Posterior cingulate gyrus (tissue), 11 donors: Measurements from ENCODE around the gene NBEA.
"Not testable (repeated sequence)": the region's sequence is repeated elsewhere in the genome, so short reads cannot be mapped to it uniquely, and the experiment has no call there.

Experiments
- DNase-seq, 10 donors: peaks; one replicate each; pipeline versions ENCODE4 v3.0.0 to v3.0.0-alpha.2; 2020 to 2021; ENCODE audit warnings: mixed read lengths in 3 of 10
- intact Hi-C: fragments of 100-400 bp; cut with DNase I; formaldehyde crosslinking; loops from one replicate; pipeline ENCODE4 v1.15.1; 2023

The NBEA gene

GRCh38 chr13:34943436-34944273 is 1.6 kb downstream of the NBEA start:
- DNase-seq: peak in 1 of 10 donors; percentile 29
- intact Hi-C loops: loop anchor here (10.0 kb wide), 1 partner anchor 211 kb away; no protein-coding TSS in a partner anchor

GRCh38 chr13:34944274-34944634 is 2.2 kb downstream of the NBEA start:
- intact Hi-C loops: loop anchor here (10.0 kb wide), 1 partner anchor 211 kb away; no protein-coding TSS in a partner anchor
- no peak for DNase-seq

DNA sequence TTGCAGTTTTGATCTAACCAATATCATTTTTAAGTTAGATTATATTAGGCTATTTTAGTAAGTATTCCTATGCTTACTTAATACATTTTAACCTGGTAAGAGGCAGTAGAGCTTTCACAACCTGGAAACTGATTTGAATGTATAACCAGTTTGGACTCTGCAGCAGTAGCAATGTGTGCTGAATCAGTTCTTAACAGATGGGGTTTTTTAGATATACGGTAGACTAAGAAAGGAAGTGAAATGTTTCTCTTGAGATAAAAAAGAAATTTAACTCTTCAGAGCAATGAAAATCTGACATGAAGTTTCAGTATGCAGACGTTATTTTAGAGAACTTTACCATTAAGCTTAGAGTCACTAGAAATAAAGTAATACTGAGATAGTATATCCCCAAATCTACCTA is 2.7 kb downstream of the NBEA start:
- intact Hi-C loops: loop anchor here (10.0 kb wide), 1 partner anchor 210 kb away; no protein-coding TSS in a partner anchor
- DNase-seq: no peak

- intact Hi-C loops: no loop called here
- DNase-seq: no peak
Observed at GRCh38 chr13:34951528-34951927, 9.5 kb downstream of the NBEA start.

- intact Hi-C loops: no loop called here
- no peak for DNase-seq
Observed at GRCh38 chr13:34959489-34959888, 17.4 kb downstream of the NBEA start.

DNA sequence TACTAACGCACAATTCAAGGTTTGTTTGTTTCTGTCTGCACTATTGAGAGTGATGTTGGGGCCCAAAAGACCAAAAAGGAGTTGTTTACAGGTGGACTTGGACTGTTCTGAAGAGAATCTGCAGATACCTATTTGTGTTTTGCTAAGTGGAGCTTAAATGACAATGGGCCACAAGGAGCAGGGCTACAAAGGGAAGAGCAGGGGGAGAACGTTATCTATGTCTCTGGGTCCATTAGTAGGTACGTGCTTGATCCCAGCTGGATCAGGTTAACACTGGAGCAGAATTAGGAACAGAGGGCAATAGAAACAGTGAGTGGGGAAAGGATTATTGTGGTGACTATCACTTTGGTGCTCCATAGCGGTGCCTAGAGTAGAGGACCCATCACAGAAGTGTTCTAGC is 22.5 kb downstream of the NBEA start:
- no peak for DNase-seq
- intact Hi-C loops: no loop called here

DNA sequence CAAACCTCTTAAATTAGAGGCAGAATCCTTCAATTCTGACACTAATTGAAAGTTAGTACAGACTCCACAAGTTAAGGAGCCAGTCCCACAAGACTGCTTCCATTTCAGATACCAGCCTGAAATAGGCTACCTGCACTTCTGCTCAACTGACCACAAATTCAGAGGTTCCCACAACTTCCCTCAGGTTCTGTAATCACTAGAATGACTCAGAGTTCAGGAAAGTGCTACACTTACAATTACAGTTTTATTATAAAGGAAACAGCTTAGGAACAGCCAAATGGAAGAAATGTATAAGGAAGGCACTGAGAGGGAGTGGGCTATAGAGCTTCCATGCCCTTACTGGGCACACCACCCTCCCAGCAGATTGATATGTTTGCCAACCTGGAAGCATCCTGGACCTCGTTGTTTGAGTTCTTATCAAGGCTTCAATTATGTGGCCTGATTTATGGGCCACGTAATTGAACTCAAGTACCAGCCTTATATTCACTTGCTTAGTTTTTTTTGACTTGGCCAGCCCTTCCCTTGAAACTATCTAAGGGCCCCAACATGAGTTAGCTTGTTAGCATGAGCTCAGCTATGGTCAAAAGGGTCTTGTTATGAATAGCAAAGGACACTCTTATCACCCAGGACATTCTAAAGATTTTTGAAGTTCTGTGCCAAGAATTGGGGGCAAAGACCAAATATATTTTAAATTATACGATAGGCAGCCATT is 25.9 kb downstream of the NBEA start:
- intact Hi-C loops: no loop called here
- no peak for DNase-seq

- DNase-seq, intact Hi-C loops: not testable (repeated sequence)
Observed at GRCh38 chr13:34969539-34969938, 27.5 kb downstream of the NBEA start.

GRCh38 chr13:34970961-34971360 is 28.9 kb downstream of the NBEA start:
- intact Hi-C loops: no loop called here
- no peak for DNase-seq

DNA sequence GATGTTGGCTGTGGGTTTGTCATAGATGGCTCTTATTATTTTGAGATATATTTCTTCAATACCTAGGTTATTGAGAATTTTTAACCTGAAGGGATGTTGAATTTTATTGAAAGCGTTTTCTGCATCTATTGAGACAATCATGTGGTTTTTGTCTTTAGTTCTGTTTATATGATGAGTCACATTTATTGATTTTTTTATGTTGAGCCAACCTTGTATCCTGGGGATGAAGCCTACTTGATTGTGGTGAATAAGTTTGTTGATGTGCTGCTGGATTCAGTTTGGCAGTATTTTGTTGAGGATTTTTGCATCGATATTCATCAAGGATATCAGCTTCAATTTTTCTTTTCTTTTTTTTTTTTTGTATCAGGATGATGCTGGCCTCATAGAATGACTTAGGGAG is 29.4 kb downstream of the NBEA start:
- intact Hi-C loops: no loop called here
- DNase-seq: no peak

DNA sequence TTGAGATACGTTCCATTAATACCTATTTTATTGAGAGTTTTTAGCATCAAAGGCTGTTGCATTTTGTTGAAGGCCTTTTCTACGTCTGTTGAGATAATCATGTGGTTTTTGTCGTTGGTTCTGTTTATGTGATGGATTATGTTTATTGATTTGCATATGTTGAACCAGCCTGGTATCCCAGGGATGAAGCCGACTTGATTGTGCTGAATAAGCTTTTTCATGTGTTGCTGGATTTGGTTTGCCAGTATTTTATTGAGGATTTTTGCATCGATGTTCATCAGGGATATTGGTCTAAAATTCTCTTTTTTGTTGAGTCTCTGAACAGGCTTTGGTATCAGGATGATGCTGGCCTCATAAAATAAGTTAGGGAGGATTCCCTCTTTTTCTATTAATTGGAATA is 43.1 kb downstream of the NBEA start:
- intact Hi-C loops, DNase-seq: not testable (repeated sequence)

DNA sequence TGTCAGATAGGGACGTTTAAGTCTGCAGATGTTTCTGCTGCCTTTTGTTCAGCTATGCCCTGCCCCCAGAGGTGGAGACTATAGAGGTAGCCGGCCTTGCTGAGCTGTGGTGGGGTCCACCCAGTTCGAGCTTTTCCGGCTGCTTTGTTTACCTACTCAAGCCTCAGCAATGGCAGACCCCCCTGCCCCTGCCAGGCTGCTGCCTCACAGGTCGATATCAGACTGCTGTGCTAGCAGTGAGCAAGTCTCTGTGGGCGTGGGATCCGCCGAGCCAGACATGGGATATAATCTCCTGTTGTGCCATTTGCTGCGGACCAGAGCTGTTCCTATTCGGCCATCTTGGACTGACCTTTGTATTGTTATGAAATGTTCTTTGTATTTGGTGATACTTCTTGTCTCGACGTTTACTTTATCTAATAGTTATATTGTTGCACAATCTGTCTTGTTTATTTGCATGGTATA is 46.3 kb downstream of the NBEA start:
- intact Hi-C loops: no loop called here
- DNase-seq: peak in 1 of 10 donors; percentile 44

DNA sequence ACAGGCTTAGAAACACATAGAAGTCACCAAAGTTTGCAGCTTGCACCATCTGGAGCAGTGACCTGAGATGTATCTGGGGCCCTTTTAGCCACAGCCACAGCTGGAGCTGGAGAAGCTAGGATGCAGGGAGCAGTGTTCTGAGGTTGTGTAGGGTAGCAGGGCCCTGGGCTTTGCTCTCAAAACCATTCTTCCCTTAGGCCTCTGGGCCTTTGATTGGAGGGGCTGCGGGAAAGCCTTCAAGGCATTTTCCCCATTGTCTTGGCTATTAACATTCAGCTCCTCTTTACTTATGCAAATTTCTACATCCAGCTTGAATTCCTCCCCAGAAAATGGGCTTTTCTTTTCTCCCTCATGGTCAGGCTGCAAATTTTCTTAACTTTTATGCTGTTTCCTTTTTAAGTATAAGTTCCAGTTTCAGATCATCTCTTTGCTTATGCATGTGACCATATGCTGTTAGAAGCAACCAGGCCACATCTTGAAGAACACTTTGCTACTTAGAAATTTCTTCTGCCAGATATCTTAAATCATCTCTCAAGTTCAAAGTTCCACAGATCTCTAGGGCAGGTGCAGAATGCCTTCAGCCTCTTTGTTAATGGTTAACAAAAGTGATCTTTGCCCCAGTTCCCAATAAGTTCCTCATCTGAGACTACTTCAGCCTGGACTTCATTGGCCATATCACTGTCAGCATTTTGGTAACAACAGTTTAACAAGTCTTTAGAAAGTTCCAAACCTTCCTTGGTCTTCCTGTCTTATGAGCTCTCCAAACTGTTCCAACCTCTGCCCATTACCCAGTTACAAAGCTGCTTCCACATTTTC is 48.5 kb downstream of the NBEA start:
- intact Hi-C loops: no loop called here
- no peak for DNase-seq

DNA sequence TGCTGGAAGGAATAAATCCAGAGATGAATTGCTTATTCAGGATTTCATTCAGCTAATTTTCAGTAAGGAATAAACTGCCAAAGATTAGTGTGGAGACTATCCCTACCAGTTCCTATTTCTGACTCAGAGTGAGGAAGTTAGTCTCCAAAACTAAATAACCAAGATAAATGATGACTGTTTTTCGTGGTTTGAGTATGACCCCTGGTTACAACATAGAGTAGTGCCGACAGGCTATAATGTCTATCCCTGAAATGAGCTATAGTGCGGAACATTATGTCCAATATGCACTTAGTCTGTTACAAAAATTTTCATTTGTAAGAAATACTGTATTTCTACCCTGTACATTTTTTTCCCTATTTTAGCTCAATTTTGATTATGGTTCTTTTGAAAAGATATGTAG is 51.4 kb downstream of the NBEA start:
- DNase-seq: no peak
- intact Hi-C loops: no loop called here

- intact Hi-C loops, DNase-seq: not testable (repeated sequence)
Observed at GRCh38 chr13:35003734-35004133, 61.7 kb downstream of the NBEA start.

DNA sequence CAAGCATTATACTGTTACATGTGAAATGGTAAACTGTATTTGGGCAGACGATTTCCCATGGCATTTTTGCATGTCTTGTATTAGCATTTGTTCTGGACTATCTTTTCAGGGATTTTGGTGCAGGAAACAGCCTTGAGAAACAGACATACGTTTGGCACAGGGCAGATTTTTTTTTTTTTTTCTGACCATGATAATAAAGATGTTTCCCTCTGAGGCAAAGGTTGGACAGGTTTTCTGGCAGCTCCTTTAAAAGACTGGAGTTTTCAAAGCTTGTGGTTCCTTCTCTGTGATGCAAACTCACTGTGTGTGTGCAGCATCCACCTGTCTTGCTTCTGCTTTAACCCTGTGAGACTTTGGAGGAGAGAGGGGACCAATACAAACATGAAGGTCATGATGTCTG is 63.0 kb downstream of the NBEA start:
- intact Hi-C loops: no loop called here
- DNase-seq: no peak

GRCh38 chr13:35014606-35015213 is 72.6 kb downstream of the NBEA start:
- intact Hi-C loops: no loop called here
- peak in 3 of 10 donors; percentile 5 to 82 (median 74) for DNase-seq

- intact Hi-C loops: no loop called here
- no peak for DNase-seq
Observed at GRCh38 chr13:35016362-35017112, 74.5 kb downstream of the NBEA start.

DNA sequence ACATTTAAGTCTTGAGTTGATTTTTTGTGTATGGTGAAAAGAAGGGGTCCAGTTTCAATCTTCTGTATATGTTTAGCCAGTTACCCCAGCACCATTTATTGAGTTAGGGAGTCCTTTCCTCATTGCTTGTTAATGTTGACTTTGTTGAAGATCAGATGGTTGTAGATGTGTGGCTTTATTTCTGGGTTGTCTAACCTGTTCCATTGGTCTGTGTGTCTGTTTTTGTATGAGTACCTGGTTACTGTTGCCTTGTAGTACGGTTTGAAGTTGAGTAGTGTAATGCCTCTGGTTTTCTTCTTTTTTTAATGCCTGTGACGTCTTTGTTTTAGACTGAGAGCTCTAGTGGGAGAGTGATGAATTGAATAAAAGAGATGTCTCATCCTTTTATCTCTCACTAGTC is 83.2 kb downstream of the NBEA start:
- intact Hi-C loops: no loop called here
- DNase-seq: no peak
